Measurements from ENCODE around the gene HSPA12A. TPM values are rescaled to one million over a fixed set of nuclear protein-coding genes. Genes with fewer than 3 reads are reported as not detected.

Gene HSPA12A
- total RNA-seq, 4 donors from 2014 or later, result 9.6 to 26.6 (median 18.2) TPM

GRCh38 chr10:116741391-116742351, 695 bp downstream of the HSPA12A start:
- no peak for DNase-seq (ENCODE audit: low spot score in 2 of 2)
- no peaks in the 10 kb centered on the region for H3K36me3 ChIP-seq
- H3K4me1 ChIP-seq, result peaks cover 17% of the 10 kb centered on the region
- 1% methylated on average over 70 of the region's 93 CpGs for WGBS
- TF ChIP-seq, protein P1, sequence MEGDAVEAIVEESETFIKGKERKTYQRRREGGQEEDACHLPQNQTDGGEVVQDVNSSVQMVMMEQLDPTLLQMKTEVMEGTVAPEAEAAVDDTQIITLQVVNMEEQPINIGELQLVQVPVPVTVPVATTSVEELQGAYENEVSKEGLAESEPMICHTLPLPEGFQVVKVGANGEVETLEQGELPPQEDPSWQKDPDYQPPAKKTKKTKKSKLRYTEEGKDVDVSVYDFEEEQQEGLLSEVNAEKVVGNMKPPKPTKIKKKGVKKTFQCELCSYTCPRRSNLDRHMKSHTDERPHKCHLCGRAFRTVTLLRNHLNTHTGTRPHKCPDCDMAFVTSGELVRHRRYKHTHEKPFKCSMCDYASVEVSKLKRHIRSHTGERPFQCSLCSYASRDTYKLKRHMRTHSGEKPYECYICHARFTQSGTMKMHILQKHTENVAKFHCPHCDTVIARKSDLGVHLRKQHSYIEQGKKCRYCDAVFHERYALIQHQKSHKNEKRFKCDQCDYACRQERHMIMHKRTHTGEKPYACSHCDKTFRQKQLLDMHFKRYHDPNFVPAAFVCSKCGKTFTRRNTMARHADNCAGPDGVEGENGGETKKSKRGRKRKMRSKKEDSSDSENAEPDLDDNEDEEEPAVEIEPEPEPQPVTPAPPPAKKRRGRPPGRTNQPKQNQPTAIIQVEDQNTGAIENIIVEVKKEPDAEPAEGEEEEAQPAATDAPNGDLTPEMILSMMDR (IDR thresholded peaks at IDR 0.05), result no peak
- TF ChIP-seq EP300 (IDR thresholded peaks at IDR 0.05), result no peak
- no peak for TF ChIP-seq POLR2A (IDR thresholded peaks at IDR 0.05)
- TF ChIP-seq POLR2AphosphoS5 (IDR thresholded peaks at IDR 0.05), result no peak
- H3K27me3 ChIP-seq, result peaks cover 10% of the 10 kb centered on the region
- peak overlapping the region; percentile 81 for H3K4me3 ChIP-seq
- H3K27ac ChIP-seq, result peak overlapping the region; percentile 81
- H3K9me3 ChIP-seq, result no peaks in the 10 kb centered on the region

- Histone ChIP-seq H3K4me3 (peak overlapping the region; percentile 81), H3K27ac (no peak overlapping the region), H3K9me3 (no peaks in the 10 kb centered on the region), H3K27me3 (peaks cover 10% of the 10 kb centered on the region), H3K36me3 (no peaks in the 10 kb centered on the region), H3K4me1 (peaks cover 17% of the 10 kb centered on the region)
- WGBS, result 13% methylated on average over 13 of the region's 13 CpGs
- TF ChIP-seq EP300 (IDR thresholded peaks at IDR 0.05) (no peak), POLR2A (IDR thresholded peaks at IDR 0.05) (no peak)
- TF ChIP-seq, protein P1 (IDR thresholded peaks at IDR 0.05), result no peak
- DNase-seq (ENCODE audit: low spot score in 2 of 2), result no peak
Measured at GRCh38 chr10:116740971-116741370, 1.4 kb downstream of the HSPA12A start.

DNA sequence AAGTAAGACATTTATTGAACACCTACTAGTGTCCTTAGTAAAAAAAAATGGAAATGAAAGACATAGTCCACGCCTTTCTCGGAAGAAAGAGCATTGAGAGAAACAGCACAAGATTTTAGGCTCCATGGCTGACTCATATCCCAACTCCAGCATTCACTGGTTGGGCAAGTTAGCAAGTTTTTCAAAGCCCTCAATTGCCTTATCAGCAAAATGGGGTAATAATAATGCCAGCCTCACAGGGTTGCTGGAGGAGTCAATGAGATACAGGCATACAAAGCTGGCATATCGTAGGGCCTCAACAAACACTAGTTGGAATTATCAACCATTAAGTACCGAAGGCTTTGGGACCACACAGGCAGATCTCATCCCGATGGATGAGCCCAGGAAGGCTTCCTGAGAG, 4.0 kb downstream of the HSPA12A start:
- no peak overlapping the region for H3K4me3 ChIP-seq
- TF ChIP-seq EP300 (IDR thresholded peaks at IDR 0.05), result no peak
- TF ChIP-seq POLR2A (IDR thresholded peaks at IDR 0.05), result no peak
- TF ChIP-seq, protein P1 (IDR thresholded peaks at IDR 0.05), result no peak
- TF ChIP-seq POLR2AphosphoS5 (IDR thresholded peaks at IDR 0.05), result no peak
- no peak for DNase-seq (ENCODE audit: low spot score in 2 of 2)
- H3K9me3 ChIP-seq, result no peaks in the 10 kb centered on the region
- H3K27ac ChIP-seq, result no peak overlapping the region
- H3K36me3 ChIP-seq, result no peaks in the 10 kb centered on the region
- peaks cover 10% of the 10 kb centered on the region for H3K27me3 ChIP-seq
- peaks cover 16% of the 10 kb centered on the region for H3K4me1 ChIP-seq
- WGBS, result 95% methylated on average over 5 of the region's 5 CpGs

GRCh38 chr10:116737627-116738327, 4.6 kb downstream of the HSPA12A start:
- 80% methylated on average over 11 of the region's 16 CpGs for WGBS
- no peak for DNase-seq (ENCODE audit: low spot score in 2 of 2)
- peaks cover 10% of the 10 kb centered on the region for H3K27me3 ChIP-seq

More at GRCh38 chr10:116737627-116738327, 4.6 kb downstream of the HSPA12A start:
- no peak for TF ChIP-seq EP300 (IDR thresholded peaks at IDR 0.05)
- TF ChIP-seq, protein P1 (IDR thresholded peaks at IDR 0.05), result peak in 1 of 2 donors; percentile 6
- TF ChIP-seq POLR2A (IDR thresholded peaks at IDR 0.05), result no peak
- no peak for TF ChIP-seq POLR2AphosphoS5 (IDR thresholded peaks at IDR 0.05)
- H3K27ac ChIP-seq, result no peak overlapping the region
- H3K4me1 ChIP-seq, result peaks cover 10% of the 10 kb centered on the region
- no peaks in the 10 kb centered on the region for H3K9me3 ChIP-seq
- H3K36me3 ChIP-seq, result no peaks in the 10 kb centered on the region
- no peak overlapping the region for H3K4me3 ChIP-seq
